ENCODE data around the gene KANK3. TPM values are rescaled to one million over a fixed set of nuclear protein-coding genes. Genes with fewer than 3 reads are reported as not detected.

The KANK3 gene
- total RNA-seq, 4 donors from 2014 or later = 3.6 to 65.7 (median 9.7) TPM

DNA sequence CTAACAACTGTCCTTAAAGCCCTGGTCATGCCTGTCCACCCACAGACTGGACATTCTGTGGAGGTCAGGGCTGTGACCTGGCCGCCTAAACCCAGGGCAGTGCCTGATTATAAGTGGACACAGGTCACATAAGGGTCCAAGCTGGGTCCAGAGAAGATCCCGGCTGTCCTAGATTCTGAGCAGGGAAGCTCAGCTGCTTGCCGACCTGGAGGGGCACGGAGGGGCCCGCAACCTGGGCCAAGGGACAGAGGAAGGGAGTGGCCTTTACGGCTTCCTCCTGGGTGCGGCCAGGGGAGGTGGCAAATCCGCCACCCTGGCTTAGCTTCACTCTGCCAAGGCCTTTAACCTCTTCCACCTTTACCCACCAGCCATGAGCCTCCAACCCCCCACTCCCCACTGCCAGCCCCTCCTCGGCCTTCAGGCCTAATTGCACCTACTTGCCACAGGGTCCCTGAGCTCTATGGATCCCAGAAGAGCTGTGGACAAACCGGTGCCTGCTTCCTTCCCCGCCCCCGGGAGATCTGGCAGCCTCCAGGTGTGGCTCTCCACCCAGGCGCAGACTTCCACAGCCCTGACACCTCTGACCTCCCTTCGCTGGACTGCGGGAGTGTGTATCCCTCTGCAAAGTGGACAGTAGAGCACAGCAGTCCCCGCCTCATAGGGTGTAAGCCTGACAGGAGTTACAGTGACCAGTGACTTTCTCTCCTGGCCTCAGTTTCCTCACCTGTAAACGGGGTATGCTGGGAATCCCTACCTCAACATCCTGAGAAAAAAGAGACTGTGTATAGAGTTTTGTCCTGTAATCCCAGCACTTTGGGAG, 36.6 kb downstream of the KANK3 start:
- TF ChIP-seq, protein P1, sequence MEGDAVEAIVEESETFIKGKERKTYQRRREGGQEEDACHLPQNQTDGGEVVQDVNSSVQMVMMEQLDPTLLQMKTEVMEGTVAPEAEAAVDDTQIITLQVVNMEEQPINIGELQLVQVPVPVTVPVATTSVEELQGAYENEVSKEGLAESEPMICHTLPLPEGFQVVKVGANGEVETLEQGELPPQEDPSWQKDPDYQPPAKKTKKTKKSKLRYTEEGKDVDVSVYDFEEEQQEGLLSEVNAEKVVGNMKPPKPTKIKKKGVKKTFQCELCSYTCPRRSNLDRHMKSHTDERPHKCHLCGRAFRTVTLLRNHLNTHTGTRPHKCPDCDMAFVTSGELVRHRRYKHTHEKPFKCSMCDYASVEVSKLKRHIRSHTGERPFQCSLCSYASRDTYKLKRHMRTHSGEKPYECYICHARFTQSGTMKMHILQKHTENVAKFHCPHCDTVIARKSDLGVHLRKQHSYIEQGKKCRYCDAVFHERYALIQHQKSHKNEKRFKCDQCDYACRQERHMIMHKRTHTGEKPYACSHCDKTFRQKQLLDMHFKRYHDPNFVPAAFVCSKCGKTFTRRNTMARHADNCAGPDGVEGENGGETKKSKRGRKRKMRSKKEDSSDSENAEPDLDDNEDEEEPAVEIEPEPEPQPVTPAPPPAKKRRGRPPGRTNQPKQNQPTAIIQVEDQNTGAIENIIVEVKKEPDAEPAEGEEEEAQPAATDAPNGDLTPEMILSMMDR (IDR thresholded peaks at IDR 0.05; ENCODE audit: low read depth) = no peak

DNA sequence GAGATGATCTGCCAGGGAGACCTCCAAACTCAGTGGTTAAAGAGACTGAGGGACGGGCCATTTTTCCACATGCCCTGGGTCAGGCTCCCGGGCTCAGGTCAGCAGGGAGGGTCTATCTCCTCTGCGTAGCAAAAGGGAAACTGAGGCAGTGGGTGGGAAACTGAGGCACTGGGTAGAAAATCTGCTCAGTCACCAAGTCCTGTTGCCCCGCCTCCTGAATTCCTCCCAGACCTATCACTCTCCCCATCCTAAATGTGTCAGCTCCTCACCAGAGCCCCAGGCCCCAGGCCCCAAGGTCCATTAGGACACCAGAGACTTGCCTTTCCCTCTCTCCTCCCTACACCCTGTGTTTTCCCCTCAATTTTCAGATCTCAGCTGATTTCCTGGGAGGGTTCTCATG, 37.3 kb downstream of the KANK3 start:
- TF ChIP-seq, protein P1 (IDR thresholded peaks at IDR 0.05; ENCODE audit: low read depth) = no peak

DNA sequence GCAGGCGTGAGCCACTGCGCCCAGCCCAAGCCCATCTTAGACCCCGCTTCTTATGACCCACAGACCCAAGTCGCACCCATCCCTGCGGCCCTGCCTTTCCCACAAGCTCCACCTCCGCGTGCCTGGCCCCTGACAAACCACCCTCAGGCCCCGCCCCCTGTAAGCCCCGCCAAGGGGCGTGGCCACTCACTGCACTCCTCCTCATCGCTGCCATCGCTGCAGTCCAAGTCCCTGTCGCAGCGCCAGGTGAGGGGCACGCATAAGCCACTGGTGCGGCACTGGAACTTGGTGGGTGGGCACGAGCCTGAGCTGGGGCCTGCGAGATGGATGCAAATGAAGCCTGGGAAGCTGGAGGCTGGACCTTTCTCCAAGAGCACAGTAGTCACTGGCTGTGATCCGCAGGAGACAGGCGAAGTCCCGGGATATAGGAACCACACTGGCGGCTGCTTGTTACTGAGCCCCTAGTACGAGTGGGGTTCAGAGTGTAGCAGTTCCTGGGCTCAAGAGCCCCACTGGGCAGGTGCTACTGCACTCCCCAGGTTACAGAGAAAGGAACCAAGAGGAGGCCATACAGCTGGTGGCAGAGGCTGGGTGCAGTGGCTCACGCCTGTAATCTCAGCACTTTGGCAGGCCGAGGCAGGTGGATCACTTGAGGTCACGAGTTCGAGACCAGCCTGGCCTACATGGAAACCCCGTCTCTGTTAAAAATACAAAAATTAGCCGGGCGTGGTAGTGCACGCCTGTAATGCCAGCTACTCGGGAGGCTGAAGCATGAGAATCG, 38.0 kb downstream of the KANK3 start:
- TF ChIP-seq, protein P1 (IDR thresholded peaks at IDR 0.05; ENCODE audit: low read depth) = no peak

DNA sequence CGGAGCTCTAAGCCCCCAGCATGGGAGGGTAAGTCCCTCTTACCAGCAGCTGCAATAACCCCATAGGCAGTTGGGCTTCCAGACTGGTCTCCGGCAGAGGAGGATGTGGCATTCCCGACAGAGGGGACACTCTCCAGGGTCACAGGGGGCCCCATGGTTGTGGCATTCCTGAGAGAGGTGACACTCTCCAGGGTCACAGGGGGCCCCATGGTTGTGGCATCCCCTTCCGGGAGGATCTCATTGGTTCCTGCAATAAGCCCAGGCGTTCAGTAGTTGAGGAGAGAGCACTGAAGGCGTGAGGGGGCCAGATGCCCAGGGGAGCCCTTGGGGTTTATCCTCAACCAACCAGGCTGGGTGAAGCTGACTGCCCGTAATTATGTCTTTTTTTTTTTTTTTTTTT, 40.3 kb downstream of the KANK3 start:
- TF ChIP-seq, protein P1 (IDR thresholded peaks at IDR 0.05; ENCODE audit: low read depth) = no peak

DNA sequence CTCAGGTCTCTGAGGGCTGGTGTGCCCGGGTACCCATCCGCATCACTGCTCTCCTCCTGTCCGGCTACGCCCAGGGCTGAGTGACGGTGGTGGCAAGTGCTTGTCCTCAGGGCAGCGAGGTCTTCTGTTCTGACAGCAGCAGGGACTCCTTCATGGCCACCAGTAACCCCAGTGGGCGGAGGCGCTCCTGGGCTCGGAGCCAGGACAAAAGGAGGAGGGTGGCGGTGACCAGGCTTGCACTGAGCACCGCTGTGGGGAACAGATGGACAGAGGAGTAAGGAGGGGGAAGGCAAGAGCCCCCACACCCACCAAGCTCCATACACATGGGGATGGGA, 40.7 kb downstream of the KANK3 start:
- TF ChIP-seq, protein P1 (IDR thresholded peaks at IDR 0.05; ENCODE audit: low read depth) = no peak

Small RNAs within 50 kb of the gene (small RNA-seq; reads per million reads assigned to genes)
- gene MIR4999 = not detected

Other genes starting within 250 kb of the KANK3 start
- gene FBN3, start 193.7 kb downstream of the KANK3 start, total RNA-seq = not detected
- gene CERS4, start 133.9 kb downstream of the KANK3 start, total RNA-seq = 10 to 100 TPM; 10.4 to 34.3 (median 30.8) TPM
- 10 to 100 TPM; 23.6 to 72.9 (median 37.6) TPM for gene CD320, start 34.9 kb downstream of the KANK3 start, total RNA-seq
- gene NDUFA7, start 21.9 kb downstream of the KANK3 start, total RNA-seq = 10 to 100 TPM; 15.8 to 51.8 (median 23.7) TPM
- 100 to 1,000 TPM; 337 to 849 (median 372) TPM for gene RPS28, start 21.8 kb downstream of the KANK3 start, total RNA-seq
- 100 to 1,000 TPM; 150 to 237 (median 190) TPM for gene ANGPTL4, start 20.9 kb upstream of the KANK3 start, total RNA-seq
- 10 to 100 TPM; 29.4 to 95.3 (median 40.7) TPM for gene RAB11B, start 47.1 kb upstream of the KANK3 start, total RNA-seq
- 100 to 1,000 TPM; 107 to 314 (median 189) TPM for gene MARCHF2, start 70.0 kb upstream of the KANK3 start, total RNA-seq
- 100 to 1,000 TPM in 1 of 4 donors, 10 to 100 TPM in 3; 58.5 to 105 (median 78.0) TPM for gene HNRNPM, start 101.7 kb upstream of the KANK3 start, total RNA-seq
- gene PRAM1, start 159.4 kb upstream of the KANK3 start, total RNA-seq = 1 to 10 TPM in 1 of 4 donors, under 1 TPM in 3; 0.33 to 4.4 (median 0.52) TPM
- gene ZNF414, start 170.9 kb upstream of the KANK3 start, total RNA-seq = 10 to 100 TPM in 1 of 4 donors, 1 to 10 TPM in 3; 4.8 to 15.6 (median 7.1) TPM
- gene MYO1F, start 234.2 kb upstream of the KANK3 start, total RNA-seq = 10 to 100 TPM; 13.4 to 48.3 (median 26.0) TPM